Hepatocyte (in vitro differentiated cells): ENCODE results near the gene GPC2.

Experiments used
- EZH2 ChIP-seq: fragments of 200-600 bp; sonication (generic); IDR thresholded peaks from 2 replicates; pipeline ENCODE4 v1.6.1; 2016; ENCODE audit warnings: antibody characterized with exemption, mild to moderate bottlenecking, borderline replicate concordance
- EZH2phosphoT487 ChIP-seq: fragments of 200-600 bp; sonication (generic); IDR thresholded peaks from one replicate; pipeline ENCODE4 v1.6.1; 2018; ENCODE audit warnings: antibody characterized with exemption, mild to moderate bottlenecking, low read depth, moderate library complexity; ENCODE audit not compliant: unreplicated experiment, severe bottlenecking
- TF ChIP-seq, protein P1 (sequence below): fragments of 200-600 bp; sonication (generic); IDR thresholded peaks from 2 replicates; pipeline ENCODE4 v1.5.1; 2016; ENCODE audit warnings: antibody characterized with exemption, mild to moderate bottlenecking; ENCODE audit not compliant: poor library complexity

- TF ChIP-seq, protein P1, sequence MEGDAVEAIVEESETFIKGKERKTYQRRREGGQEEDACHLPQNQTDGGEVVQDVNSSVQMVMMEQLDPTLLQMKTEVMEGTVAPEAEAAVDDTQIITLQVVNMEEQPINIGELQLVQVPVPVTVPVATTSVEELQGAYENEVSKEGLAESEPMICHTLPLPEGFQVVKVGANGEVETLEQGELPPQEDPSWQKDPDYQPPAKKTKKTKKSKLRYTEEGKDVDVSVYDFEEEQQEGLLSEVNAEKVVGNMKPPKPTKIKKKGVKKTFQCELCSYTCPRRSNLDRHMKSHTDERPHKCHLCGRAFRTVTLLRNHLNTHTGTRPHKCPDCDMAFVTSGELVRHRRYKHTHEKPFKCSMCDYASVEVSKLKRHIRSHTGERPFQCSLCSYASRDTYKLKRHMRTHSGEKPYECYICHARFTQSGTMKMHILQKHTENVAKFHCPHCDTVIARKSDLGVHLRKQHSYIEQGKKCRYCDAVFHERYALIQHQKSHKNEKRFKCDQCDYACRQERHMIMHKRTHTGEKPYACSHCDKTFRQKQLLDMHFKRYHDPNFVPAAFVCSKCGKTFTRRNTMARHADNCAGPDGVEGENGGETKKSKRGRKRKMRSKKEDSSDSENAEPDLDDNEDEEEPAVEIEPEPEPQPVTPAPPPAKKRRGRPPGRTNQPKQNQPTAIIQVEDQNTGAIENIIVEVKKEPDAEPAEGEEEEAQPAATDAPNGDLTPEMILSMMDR, result no peak
- TF ChIP-seq EZH2phosphoT487 (no peak), EZH2 (no peak)
Observed at GRCh38 chr7:100185726-100186125, 8.5 kb upstream of the GPC2 start.
